ENCODE data around the gene GABPA. TPM values are rescaled to one million over a fixed set of nuclear protein-coding genes. Genes with fewer than 3 reads are reported as not detected.

The GABPA gene
- total and polyA plus RNA-seq, 2 of the 13 experiments (the other 11 are each of a cell fraction or from before 2014, with no cell fraction given), result 7.4 to 13.2 TPM

DNA sequence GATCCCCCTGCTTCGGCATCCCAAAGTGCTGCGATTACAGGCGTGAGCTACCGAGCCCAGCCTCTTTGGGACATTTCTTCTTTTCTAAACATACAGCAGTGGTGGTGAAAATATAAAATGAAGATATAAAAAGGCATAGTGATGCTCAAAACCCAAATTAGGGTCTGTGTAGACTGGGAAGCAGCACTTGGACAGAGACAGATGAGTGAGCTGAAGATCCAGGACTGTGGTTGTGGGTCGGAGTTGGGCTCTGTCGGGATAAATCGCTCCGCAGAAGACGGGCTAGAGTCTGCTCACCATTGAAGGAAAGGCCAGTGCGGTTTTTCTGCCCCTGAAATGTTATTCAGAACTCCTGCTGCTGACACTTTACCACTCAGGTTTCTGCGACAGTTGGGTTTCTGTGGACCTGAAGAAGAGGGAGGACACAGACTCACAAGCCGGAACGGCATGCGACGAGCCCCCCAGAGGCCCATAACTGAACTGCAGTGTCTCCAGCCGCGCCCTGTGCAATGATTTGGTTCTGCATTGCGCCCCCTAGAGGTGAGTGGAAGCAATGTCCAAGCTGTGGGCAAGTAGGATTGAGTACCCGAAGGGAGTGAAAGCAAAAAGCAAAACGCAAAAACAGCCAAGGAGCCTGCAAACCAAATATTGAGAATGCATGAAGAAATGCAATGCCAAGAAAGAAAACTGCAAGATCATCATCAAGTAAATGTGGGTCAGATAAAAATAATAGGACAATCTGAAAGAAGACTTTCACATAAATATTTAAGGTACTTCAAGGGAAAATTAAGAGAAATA is 66.6 kb downstream of the GABPA start (continued):
- TF ChIP-seq, protein P1, sequence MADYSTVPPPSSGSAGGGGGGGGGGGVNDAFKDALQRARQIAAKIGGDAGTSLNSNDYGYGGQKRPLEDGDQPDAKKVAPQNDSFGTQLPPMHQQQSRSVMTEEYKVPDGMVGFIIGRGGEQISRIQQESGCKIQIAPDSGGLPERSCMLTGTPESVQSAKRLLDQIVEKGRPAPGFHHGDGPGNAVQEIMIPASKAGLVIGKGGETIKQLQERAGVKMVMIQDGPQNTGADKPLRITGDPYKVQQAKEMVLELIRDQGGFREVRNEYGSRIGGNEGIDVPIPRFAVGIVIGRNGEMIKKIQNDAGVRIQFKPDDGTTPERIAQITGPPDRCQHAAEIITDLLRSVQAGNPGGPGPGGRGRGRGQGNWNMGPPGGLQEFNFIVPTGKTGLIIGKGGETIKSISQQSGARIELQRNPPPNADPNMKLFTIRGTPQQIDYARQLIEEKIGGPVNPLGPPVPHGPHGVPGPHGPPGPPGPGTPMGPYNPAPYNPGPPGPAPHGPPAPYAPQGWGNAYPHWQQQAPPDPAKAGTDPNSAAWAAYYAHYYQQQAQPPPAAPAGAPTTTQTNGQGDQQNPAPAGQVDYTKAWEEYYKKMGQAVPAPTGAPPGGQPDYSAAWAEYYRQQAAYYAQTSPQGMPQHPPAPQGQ (CRISPR knock-in tag; IDR thresholded peaks at IDR 0.05; ENCODE audit: borderline replicate concordance), result no peak
- TF ChIP-seq ZBTB21 (CRISPR knock-in tag; IDR thresholded peaks at IDR 0.05) (no peak), ADNP (CRISPR knock-in tag; IDR thresholded peaks at IDR 0.05) (no peak), STAG1 (CRISPR knock-in tag; IDR thresholded peaks at IDR 0.05) (peak; percentile 68), SMC3 (IDR thresholded peaks at IDR 0.05; ENCODE audit: low read length) (peak; percentile 71), ONECUT2 (CRISPR knock-in tag; IDR thresholded peaks at IDR 0.05) (no peak), KLF6 (CRISPR knock-in tag; IDR thresholded peaks at IDR 0.05) (no peak; the same call in 1 of the 2 replicates), TEAD3 (CRISPR knock-in tag; optimal IDR thresholded peaks at IDR 0.05; ENCODE audit: borderline replicate concordance) (peak; percentile 57), ZNF550 (CRISPR knock-in tag; IDR thresholded peaks at IDR 0.05; ENCODE audit: borderline replicate concordance) (no peak), KLF13 (CRISPR knock-in tag; IDR thresholded peaks at IDR 0.05) (no peak), TBL1XR1 (IDR thresholded peaks at IDR 0.05; ENCODE audit: borderline replicate concordance, low read length, partially characterized antibody) (no peak), ATM (IDR thresholded peaks at IDR 0.05; ENCODE audit: borderline replicate concordance) (no peak)
- TF ChIP-seq, protein P2, sequence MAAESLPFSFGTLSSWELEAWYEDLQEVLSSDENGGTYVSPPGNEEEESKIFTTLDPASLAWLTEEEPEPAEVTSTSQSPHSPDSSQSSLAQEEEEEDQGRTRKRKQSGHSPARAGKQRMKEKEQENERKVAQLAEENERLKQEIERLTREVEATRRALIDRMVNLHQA (CRISPR knock-in tag; IDR thresholded peaks at IDR 0.05), result no peak
- TF ChIP-seq, protein P3, sequence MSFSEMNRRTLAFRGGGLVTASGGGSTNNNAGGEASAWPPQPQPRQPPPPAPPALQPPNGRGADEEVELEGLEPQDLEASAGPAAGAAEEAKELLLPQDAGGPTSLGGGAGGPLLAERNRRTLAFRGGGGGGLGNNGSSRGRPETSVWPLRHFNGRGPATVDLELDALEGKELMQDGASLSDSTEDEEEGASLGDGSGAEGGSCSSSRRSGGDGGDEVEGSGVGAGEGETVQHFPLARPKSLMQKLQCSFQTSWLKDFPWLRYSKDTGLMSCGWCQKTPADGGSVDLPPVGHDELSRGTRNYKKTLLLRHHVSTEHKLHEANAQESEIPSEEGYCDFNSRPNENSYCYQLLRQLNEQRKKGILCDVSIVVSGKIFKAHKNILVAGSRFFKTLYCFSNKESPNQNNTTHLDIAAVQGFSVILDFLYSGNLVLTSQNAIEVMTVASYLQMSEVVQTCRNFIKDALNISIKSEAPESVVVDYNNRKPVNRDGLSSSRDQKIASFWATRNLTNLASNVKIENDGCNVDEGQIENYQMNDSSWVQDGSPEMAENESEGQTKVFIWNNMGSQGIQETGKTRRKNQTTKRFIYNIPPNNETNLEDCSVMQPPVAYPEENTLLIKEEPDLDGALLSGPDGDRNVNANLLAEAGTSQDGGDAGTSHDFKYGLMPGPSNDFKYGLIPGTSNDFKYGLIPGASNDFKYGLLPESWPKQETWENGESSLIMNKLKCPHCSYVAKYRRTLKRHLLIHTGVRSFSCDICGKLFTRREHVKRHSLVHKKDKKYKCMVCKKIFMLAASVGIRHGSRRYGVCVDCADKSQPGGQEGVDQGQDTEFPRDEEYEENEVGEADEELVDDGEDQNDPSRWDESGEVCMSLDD (CRISPR knock-in tag; IDR thresholded peaks at IDR 0.05; ENCODE audit: borderline replicate concordance), result no peak
- TF ChIP-seq, protein P4, sequence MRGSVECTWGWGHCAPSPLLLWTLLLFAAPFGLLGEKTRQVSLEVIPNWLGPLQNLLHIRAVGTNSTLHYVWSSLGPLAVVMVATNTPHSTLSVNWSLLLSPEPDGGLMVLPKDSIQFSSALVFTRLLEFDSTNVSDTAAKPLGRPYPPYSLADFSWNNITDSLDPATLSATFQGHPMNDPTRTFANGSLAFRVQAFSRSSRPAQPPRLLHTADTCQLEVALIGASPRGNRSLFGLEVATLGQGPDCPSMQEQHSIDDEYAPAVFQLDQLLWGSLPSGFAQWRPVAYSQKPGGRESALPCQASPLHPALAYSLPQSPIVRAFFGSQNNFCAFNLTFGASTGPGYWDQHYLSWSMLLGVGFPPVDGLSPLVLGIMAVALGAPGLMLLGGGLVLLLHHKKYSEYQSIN (CRISPR knock-in tag; IDR thresholded peaks at IDR 0.05; ENCODE audit: borderline replicate concordance), result no peak
- TF ChIP-seq, protein P5, sequence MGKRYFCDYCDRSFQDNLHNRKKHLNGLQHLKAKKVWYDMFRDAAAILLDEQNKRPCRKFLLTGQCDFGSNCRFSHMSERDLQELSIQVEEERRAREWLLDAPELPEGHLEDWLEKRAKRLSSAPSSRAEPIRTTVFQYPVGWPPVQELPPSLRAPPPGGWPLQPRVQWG (CRISPR knock-in tag; IDR thresholded peaks at IDR 0.05; ENCODE audit: borderline replicate concordance, low read depth), result no peak
- TF ChIP-seq, protein P6, sequence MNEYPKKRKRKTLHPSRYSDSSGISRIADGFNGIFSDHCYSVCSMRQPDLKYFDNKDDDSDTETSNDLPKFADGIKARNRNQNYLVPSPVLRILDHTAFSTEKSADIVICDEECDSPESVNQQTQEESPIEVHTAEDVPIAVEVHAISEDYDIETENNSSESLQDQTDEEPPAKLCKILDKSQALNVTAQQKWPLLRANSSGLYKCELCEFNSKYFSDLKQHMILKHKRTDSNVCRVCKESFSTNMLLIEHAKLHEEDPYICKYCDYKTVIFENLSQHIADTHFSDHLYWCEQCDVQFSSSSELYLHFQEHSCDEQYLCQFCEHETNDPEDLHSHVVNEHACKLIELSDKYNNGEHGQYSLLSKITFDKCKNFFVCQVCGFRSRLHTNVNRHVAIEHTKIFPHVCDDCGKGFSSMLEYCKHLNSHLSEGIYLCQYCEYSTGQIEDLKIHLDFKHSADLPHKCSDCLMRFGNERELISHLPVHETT (CRISPR knock-in tag; conservative IDR thresholded peaks at IDR 0.05), result no peak
